Chondrocyte (in vitro differentiated cells): ENCODE measurements around the gene SCT. TPM values are rescaled to one million over a fixed set of nuclear protein-coding genes. Genes with fewer than 3 reads are reported as not detected.

ENCODE experiments used
- DNase-seq: peaks from one replicate; pipeline ENCODE4 v3.0.0; 2021; ENCODE audit warnings: mixed read lengths, low spot score
- H3K27ac Mint-ChIP-seq: one replicate; pipeline ENCODE4 v1.8.0; 2021; ENCODE audit warnings: mild to moderate bottlenecking, moderate library complexity, mixed read lengths; ENCODE audit not compliant: unreplicated experiment
- H3K27me3 Mint-ChIP-seq: 2 replicates; pipeline ENCODE4 v1.8.0; 2021; ENCODE audit warnings: low read depth, mixed read lengths
- H3K36me3 Mint-ChIP-seq: 2 replicates; pipeline ENCODE4 v1.8.0; 2021; ENCODE audit warnings: low read depth, mixed read lengths
- H3K4me1 Mint-ChIP-seq: 2 replicates; pipeline ENCODE4 v1.8.0; 2021; ENCODE audit warnings: low read depth, mild to moderate bottlenecking, mixed read lengths
- H3K4me3 Mint-ChIP-seq: one replicate; pipeline ENCODE4 v1.8.0; 2021; ENCODE audit warnings: mild to moderate bottlenecking, moderate library complexity, mixed read lengths; ENCODE audit not compliant: unreplicated experiment
- H3K9me3 Mint-ChIP-seq: 2 replicates; pipeline ENCODE4 v1.8.0; 2021; ENCODE audit warnings: low read depth, mixed read lengths
- total RNA-seq: library from RNA; stranded (reverse); gene quantifications from 3 replicates; pipeline ENCODE4 v1.2.1, GENCODE V29; 2021
- TF ChIP-seq, protein P1 (sequence below): fragments of 200-600 bp; sonication (generic); IDR thresholded peaks from 2 replicates; pipeline ENCODE4 v1.5.0; 2021; ENCODE audit warnings: antibody characterized with exemption, mild to moderate bottlenecking, moderate library complexity

SCT gene
- total RNA-seq, 1 donor from 2014 or later, result 0.72 TPM

DNA sequence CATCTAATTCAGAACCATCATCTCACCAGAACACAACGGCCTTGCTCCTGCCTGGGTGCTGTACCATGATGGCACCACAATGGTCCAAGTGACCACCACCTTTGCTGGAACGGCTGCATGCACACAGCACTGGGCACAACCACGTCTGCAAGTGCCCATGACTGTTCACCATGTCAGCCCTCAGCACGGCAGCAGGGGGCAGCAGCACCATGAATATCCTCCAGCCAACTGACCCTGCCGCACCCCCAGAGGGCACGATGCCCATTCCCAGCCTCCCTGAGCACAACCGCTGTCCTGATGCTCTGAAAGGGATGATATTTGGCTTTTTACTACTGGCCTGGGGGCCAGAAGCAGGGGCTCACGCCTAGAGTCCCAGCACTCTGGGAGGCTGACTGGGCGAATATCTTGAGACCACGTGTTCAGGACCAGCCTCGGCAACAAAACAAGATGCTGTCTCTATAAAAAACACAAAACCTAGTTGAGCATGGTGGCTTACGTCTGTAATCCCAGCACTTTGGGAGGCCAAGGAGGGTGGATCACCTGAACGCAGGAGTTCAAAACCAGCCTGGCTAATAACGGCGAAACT lies 35.8 kb upstream of the SCT start:
- H3K27ac Mint-ChIP-seq, result no peak overlapping the region
- H3K4me3 Mint-ChIP-seq, result no peak overlapping the region
- no peak for DNase-seq
- H3K9me3 Mint-ChIP-seq, result no peaks in the 10 kb centered on the region
- H3K27me3 Mint-ChIP-seq, result no peaks in the 10 kb centered on the region
- peaks cover 9% of the 10 kb centered on the region for H3K36me3 Mint-ChIP-seq
- TF ChIP-seq, protein P1, sequence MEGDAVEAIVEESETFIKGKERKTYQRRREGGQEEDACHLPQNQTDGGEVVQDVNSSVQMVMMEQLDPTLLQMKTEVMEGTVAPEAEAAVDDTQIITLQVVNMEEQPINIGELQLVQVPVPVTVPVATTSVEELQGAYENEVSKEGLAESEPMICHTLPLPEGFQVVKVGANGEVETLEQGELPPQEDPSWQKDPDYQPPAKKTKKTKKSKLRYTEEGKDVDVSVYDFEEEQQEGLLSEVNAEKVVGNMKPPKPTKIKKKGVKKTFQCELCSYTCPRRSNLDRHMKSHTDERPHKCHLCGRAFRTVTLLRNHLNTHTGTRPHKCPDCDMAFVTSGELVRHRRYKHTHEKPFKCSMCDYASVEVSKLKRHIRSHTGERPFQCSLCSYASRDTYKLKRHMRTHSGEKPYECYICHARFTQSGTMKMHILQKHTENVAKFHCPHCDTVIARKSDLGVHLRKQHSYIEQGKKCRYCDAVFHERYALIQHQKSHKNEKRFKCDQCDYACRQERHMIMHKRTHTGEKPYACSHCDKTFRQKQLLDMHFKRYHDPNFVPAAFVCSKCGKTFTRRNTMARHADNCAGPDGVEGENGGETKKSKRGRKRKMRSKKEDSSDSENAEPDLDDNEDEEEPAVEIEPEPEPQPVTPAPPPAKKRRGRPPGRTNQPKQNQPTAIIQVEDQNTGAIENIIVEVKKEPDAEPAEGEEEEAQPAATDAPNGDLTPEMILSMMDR, result peak; percentile 90
- peaks cover 11% of the 10 kb centered on the region for H3K4me1 Mint-ChIP-seq

DNA sequence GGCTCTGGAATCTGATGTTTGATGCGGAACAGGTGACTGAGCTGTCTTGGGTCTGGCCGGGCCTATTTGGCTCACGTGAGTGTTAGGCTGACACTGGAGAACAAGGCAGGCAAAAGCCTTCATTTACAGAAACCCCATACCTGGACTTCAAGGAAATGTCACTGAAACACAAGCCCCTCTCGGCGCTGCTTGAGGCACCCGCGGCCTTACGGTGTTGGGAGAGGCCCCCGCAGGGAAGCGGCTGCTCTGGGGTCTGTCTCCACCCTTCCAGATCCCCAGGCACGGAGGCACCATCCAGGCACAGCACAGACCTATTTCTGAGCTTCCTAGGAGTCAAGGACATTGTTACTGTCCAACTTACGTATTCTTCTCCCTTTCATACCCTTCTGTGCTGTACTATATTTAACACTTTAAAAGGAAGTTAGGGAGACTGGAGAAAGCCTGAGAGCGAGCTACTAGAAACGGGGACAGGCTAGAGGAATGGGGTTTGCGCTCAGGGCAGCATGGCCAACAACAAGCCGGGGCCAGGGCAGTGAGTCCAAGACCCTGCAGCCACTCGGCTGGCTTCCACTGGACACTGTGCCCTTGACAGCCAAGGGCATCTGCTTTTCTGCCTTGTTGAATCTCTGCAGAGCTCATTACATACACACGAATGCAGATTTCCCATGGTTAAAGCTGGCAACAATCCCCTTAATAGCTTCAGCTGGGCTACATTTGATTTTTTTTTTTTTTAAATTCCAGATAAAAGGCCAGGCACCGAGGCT lies 33.9 kb upstream of the SCT start:
- no peak overlapping the region for H3K4me3 Mint-ChIP-seq
- TF ChIP-seq, protein P1, result no peak

DNA sequence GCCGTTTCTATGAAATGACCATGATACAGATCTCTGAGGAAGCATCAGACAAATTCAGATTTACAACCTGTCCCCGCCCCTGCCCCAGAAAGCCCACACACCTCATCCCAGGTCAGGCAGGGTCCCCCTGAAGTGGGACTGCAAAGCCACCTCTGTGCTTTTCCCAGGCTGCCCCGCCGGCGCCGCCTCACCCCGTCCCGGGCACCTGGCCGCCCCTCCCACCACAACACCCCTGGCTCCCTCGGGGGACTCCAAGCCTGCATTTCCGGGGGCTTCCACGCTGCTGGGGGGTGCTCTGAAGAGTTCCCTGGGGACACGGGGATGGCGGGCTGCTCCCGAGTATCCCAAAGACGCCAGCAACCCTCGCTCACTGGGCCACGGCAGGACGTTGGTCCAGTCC lies 33.3 kb upstream of the SCT start:
- no peak overlapping the region for H3K4me3 Mint-ChIP-seq
- DNase-seq, result no peak
- H3K4me1 Mint-ChIP-seq, result peaks cover 1% of the 10 kb centered on the region
- TF ChIP-seq, protein P1, result no peak
- no peak overlapping the region for H3K27ac Mint-ChIP-seq
- H3K36me3 Mint-ChIP-seq, result peaks cover 7% of the 10 kb centered on the region
- no peaks in the 10 kb centered on the region for H3K27me3 Mint-ChIP-seq
- H3K9me3 Mint-ChIP-seq, result no peaks in the 10 kb centered on the region

More for the DNA sequence above, 33.9 kb upstream of the SCT start:
- Mint-ChIP-seq H3K36me3 (peaks cover 9% of the 10 kb centered on the region), H3K9me3 (no peaks in the 10 kb centered on the region), H3K27ac (no peak overlapping the region), H3K27me3 (no peaks in the 10 kb centered on the region), H3K4me1 (peaks cover 7% of the 10 kb centered on the region)
- DNase-seq, result no peak

DNA sequence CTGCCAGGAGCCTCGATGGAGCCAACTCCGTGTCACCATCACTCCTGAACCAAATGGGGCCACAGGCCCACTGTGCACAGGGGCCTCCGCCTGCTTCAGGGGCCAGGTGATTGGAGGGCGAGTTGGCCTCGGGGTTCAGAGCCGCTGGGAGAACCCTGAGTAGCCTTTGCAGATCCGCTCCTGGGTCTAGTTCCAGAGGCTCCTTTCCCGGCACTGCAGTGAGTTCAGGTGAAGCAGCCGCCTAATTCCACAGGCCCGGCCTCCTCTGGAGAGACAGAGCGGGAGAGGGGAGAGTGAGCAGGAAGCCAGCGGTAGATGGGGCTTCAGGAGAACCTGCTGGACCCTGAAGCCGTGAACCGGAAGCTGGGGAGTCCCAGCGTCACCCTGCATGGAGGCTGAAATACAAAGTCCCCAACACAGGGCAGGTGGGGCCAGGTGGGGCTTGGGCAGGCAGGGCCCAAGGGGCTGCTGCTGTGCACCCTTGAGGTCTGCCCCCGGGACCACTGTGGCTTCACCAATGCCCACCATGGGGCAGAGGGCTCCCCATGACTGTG lies 32.6 kb upstream of the SCT start:
- H3K27ac Mint-ChIP-seq, result no peak overlapping the region
- DNase-seq, result no peak
- H3K9me3 Mint-ChIP-seq, result no peaks in the 10 kb centered on the region
- peaks cover 7% of the 10 kb centered on the region for H3K36me3 Mint-ChIP-seq
- no peak overlapping the region for H3K4me3 Mint-ChIP-seq
- TF ChIP-seq, protein P1, result no peak
- no peaks in the 10 kb centered on the region for H3K4me1 Mint-ChIP-seq
- no peaks in the 10 kb centered on the region for H3K27me3 Mint-ChIP-seq

DNA sequence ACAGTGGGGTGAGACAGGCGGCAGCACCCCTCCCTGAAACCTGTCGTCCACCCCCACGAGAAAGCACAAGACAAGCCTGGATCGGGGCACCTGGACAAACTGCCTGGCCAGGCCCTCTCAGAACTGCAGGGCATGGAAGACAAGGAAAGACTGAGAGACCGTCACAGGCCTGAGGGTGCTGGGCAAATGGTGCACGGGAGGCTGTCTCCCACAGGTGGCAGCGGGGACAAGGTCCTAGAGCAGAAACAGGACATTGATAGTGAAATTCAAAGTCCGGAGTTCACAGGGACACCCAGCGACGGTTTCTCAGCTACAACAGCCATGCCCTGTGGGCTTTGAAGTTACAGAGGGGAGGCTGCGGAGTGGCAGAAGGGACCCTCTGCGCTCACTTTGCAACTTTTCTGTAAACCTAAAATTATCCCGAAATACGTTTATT lies 30.7 kb upstream of the SCT start:
- no peak for DNase-seq
- Mint-ChIP-seq H3K27me3 (no peaks in the 10 kb centered on the region), H3K27ac (no peak overlapping the region), H3K36me3 (peaks cover 6% of the 10 kb centered on the region), H3K4me3 (no peak overlapping the region), H3K9me3 (no peaks in the 10 kb centered on the region), H3K4me1 (no peaks in the 10 kb centered on the region)
- TF ChIP-seq, protein P1, result no peak
